22Rv1 (cell line): Measurements from ENCODE around the gene SCTR.

ENCODE experiments used
- H3K27ac ChIP-seq: fragments of 450-650 bp; 2 replicates; pipeline ENCODE4 v1.5.1; 2017
- ZFX ChIP-seq: fragments of 450-650 bp; IDR thresholded peaks from 2 replicates; pipeline ENCODE4 v1.6.1; 2017; ENCODE audit warnings: antibody characterized with exemption, borderline replicate concordance
- TF ChIP-seq, protein P1 (sequence below): fragments of 450-650 bp; IDR thresholded peaks from 2 replicates; pipeline ENCODE4 v1.5.1; 2017; ENCODE audit warnings: mild to moderate bottlenecking

SCTR gene

DNA sequence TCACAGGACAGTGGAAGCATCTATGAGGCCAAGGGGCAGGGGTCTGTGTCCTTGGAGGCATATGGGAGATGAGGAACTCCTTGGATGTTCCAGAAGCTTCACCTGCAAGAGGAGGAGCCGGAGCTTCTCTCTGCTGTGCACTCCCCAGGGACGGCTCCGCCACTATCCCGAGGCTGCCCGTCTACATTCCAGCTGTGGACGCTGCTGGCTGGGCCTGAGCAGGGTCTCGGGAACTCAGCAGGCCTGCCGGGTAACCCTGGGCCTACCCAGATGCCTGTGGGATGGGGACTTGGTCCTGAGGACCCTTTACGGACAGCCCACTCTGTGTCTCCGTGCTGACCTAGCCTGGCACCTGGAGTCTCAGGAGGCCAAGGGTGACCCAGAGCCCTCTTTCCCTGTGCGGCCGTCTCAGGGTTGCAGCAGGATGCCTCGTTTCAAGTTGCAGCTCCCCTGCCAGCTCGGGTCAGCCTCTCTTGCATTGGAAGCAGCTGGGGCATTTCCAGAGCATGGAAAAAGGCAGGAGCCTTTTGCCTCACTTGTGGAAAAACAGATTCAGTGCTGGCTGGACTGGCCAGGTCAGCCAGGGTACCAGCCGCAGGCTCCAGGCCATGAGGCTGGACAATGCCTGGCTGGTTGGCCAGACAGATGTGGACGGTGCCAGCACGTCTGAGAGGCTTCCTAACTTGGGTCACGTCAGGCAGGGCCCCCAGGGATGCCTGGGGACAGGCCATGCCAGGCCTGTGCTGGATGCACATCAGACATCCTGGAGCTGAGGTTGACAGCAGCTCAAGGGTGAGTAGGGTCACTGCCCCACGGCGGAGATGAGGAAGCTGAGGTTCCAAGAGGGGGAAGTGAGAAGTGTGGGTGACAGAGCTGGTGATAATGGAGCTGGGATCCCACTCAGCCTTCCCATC, 41.5 kb downstream of the SCTR start:
- TF ChIP-seq, protein P1, sequence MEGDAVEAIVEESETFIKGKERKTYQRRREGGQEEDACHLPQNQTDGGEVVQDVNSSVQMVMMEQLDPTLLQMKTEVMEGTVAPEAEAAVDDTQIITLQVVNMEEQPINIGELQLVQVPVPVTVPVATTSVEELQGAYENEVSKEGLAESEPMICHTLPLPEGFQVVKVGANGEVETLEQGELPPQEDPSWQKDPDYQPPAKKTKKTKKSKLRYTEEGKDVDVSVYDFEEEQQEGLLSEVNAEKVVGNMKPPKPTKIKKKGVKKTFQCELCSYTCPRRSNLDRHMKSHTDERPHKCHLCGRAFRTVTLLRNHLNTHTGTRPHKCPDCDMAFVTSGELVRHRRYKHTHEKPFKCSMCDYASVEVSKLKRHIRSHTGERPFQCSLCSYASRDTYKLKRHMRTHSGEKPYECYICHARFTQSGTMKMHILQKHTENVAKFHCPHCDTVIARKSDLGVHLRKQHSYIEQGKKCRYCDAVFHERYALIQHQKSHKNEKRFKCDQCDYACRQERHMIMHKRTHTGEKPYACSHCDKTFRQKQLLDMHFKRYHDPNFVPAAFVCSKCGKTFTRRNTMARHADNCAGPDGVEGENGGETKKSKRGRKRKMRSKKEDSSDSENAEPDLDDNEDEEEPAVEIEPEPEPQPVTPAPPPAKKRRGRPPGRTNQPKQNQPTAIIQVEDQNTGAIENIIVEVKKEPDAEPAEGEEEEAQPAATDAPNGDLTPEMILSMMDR: no peak
- no peak for TF ChIP-seq ZFX
- H3K27ac ChIP-seq: no peak overlapping the region

DNA sequence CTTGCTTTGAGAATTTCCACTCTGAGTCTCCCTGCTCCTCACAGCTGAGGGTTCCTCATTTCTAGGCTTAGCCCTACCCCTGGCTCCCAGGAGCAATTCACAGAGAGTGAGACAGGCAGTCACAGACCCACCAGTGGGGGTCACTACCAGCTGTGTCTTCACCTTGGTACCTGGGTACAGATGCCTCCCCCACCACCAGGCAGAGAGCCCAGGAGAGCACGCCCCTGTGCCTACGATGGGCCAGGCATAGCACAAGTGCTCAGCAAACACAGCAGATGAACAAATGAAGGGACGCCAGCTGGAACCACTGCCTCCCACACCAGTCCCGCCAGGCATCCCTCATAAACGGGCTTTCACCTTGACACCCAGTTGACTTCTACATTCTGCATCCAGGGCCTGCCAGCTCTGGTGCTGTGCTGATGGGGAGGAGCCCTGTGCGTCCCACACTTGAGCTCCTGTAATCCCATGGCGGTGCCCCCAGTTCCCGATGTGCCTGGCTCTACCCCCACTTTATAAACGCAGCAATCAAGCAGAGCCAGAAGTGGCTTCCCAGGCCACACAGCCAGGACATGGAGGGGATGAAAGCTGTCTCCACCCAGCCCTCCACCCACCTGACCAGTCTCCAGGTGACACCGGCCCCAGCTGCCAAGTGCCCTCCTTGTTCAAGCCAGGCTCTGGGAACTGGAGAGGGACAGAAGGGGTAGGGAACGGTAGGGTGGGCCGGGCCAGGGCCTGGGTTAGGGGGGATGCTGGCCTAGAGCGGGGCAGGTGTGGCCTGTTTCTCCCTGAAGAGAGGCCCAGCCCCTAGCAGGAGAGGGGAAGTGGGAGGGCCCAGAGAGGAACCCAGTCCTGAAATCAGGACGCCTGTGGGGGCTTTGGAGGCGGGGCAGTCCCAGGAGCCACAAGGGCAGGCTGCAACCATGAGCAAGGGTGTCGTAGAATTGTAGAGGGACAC, 42.5 kb downstream of the SCTR start:
- no peak overlapping the region for H3K27ac ChIP-seq
- TF ChIP-seq ZFX: no peak
- TF ChIP-seq, protein P1: no peak

DNA sequence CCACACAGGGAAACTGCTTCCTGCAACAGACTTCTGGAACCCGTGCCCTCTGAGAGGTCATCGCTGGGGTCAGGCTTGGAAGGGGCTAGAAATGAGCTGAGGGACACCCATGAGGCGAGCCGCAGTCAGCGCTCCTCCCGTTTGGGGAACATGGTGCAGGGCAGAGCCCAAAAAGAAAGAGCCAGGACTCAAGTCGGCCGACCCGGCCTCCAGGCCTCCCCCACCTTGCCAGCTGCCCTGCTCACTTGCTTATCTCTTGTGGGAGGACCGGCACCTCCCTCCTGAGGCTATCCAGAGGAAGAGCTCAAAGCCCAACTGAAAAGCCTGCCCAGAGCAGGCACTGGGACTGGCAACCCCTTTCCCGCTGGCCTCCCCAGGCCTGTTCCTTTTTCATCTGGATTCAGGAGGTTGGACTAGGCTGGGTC, 43.6 kb downstream of the SCTR start:
- no peak overlapping the region for H3K27ac ChIP-seq
- TF ChIP-seq, protein P1: no peak
- TF ChIP-seq ZFX: no peak

DNA sequence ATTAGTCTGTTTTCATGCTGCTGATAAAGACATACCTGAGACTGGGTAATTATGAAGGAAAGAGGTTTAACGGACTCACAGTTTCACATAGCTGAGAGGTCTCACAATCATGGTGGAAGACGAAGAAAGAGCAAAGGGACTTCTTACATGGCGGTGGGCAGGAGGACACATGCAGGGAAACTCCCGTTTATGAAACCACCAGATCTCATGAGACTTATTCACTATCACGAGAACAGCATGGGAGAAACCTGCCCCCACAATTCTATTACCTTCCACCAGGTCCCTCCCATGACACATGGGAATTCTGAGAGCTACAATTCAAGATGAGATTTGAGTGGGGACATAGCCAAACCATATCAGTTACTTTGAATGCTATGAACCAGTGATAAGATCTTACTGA, 44.1 kb downstream of the SCTR start:
- TF ChIP-seq ZFX: no peak
- TF ChIP-seq, protein P1: no peak
- no peak overlapping the region for H3K27ac ChIP-seq

DNA sequence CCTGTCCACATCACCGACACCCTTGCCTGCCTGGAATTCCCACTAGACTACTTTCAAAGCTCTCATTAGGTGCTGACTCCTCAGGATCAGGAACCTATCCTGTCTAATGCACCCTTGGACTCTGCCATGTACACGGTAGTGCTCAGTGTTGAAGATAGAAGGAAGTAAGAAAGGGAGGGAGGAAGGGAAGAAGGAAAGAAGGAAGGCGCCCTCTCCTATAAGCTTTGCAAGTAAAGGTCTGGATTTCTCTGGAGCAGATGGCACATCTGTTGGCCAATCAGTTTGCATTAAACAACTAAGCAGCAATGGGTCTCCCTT, 45.3 kb downstream of the SCTR start:
- no peak for TF ChIP-seq ZFX
- TF ChIP-seq, protein P1: no peak
- no peak overlapping the region for H3K27ac ChIP-seq

DNA sequence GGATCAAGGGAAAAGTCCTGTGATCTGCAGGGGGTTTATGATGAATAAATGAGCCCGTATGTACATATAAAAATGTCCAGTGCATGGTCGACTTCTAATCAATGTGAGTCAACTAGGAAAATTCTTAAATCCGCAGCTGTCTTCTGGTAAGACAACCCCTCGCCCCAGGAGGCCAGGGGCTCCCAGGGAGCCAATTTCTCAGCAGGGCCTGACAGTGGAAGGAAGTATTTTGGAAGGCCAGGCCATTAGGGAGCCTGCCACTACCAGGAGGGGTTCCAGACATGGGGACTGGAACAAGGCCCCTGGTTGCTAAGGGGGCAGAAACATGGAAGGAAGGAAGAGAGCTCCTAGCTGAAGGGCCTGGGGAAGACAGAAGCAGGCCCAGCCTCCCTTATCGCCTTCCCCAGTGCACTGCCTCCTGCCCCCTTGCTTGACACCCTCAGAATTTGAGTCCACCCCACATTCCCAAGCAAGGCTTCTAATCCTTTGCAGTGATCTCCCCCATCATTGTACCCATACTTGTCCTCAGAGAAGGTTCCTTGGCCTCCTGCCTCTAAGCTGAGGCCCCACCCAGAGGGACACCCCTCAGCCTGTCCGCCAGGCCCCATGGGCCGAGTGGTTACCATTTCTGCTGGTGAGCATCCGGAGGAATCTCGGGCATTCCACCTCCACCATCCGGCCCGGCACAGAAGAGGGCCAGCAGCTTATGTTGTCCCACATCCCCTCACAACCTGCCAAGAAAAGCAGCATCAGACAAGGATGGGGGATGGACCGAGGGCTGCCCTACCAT, 45.9 kb downstream of the SCTR start:
- no peak overlapping the region for H3K27ac ChIP-seq
- TF ChIP-seq ZFX: no peak
- TF ChIP-seq, protein P1: no peak
